GM12873 (cell line): ENCODE data around the gene ZNRF2.

ENCODE experiments used
- TF ChIP-seq, protein P1 (sequence below): IDR thresholded peaks from 2 replicates; pipeline ENCODE4 v1.5.1; 2012; ENCODE audit warnings: low read depth, mild to moderate bottlenecking, moderate library complexity, low read length, control low read depth; ENCODE audit not compliant: insufficient read depth; ENCODE audit errors: missing control alignments

ZNRF2 gene

DNA sequence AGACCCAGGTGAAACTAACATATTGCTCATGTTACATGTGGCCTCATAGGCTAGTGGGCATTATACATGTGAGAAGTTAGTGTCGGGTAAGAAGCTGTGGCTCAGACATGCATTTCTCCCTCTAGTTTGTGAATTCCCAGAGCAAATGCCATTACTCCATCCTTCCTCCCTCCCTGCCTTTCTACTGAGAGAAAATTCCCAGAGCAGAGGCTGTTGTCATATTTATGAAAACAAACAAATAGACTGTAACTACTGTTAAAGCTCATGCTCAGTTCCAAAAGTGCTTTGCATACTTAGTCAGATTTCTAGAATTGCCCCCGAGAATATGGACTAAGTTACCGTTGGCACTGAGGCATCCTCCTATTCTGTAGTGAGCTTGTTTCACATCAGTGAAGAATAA is 29.0 kb downstream of the ZNRF2 start:
- TF ChIP-seq, protein P1, sequence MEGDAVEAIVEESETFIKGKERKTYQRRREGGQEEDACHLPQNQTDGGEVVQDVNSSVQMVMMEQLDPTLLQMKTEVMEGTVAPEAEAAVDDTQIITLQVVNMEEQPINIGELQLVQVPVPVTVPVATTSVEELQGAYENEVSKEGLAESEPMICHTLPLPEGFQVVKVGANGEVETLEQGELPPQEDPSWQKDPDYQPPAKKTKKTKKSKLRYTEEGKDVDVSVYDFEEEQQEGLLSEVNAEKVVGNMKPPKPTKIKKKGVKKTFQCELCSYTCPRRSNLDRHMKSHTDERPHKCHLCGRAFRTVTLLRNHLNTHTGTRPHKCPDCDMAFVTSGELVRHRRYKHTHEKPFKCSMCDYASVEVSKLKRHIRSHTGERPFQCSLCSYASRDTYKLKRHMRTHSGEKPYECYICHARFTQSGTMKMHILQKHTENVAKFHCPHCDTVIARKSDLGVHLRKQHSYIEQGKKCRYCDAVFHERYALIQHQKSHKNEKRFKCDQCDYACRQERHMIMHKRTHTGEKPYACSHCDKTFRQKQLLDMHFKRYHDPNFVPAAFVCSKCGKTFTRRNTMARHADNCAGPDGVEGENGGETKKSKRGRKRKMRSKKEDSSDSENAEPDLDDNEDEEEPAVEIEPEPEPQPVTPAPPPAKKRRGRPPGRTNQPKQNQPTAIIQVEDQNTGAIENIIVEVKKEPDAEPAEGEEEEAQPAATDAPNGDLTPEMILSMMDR, result no peak

DNA sequence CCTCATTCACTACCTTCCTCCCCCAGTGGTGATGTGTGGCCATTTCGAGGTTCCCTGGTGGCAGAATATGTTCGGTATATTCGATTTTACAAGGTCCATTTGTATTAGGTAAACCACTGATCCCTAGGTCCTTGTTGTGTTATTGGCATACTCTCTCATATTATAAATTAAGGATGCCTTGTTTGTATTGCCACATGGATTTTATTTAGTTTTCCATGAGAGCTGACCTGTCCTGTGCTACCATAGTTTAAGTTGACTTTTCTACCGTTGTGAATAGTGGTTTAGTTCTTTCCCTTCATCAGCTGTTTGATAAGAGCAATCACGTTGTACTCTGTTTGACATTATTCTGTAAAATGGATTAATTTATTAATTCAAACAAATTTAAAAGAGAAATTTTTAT is 29.4 kb downstream of the ZNRF2 start:
- TF ChIP-seq, protein P1, result no peak

DNA sequence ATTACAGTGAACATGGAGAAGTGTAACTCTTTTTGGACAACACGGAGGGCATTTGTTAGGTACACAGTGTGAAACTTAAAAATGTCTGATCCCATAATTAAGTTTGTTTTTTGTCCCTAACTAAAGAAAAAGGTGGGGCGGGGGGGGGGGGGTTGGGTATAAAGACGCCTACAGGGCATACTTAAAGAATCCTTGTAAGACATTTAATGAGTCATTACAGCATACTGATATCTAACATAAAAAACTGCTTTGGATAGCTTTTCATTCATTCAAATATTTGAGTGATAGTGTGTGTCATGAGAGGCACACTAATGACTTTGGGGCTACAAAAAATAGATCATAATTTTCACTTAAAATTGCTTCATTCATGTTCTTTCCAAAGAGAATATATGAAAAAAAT is 31.2 kb downstream of the ZNRF2 start:
- TF ChIP-seq, protein P1, result no peak

DNA sequence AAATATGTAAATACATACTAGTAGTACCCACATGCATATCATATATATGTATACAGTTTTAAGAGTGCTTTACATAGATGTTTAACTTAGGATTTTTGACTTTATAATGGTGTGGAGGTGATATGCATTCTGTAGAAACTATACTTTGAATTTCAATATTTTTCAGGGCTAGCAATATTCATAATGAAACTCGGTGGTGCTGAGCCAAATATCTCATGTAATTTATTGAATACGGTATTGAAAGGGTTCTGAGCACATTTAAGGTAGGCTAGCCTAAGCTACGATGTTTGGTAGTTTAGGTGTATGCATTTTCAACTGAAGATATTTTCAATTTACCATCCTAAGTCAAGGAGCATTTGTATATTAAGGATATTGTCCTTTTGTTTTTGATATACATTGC is 36.0 kb downstream of the ZNRF2 start:
- TF ChIP-seq, protein P1, result no peak

DNA sequence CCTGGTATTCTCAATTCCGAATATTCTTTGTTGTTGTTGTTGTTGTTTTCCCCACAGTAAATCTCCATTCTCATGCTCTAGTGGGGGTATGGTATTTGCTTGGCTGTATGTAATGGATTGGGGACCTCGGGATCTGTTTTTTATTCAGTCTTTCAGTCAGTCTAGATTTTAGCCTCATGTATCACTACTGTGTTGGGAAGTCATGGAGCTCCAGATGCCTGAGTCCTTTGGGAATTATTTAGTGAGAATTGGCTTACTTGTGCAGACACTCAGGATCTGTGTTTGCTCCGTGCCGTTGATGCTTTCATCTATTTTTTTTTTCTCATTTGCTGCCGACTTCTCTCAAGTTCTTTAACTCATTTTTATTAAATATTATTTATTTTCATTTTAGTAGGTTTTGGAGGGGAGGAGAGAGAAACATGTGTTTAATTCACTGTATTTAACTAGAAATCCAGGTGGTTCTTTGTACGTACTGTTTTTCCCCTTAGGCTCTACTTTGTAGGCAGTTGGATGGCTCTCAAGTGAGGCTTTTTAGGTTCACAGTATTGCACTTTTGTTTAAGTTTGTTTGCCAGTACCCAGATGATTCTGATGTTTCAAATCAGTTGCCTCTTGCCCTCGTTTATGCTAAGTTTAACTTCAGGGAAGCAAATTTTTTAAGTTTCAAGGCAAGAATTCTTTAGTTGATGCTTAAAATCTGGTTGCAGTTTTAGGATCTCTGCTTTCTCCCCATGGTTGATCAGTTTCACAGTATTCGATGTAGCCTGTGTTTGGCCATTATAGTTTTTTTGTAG is 36.9 kb downstream of the ZNRF2 start:
- TF ChIP-seq, protein P1, result no peak

DNA sequence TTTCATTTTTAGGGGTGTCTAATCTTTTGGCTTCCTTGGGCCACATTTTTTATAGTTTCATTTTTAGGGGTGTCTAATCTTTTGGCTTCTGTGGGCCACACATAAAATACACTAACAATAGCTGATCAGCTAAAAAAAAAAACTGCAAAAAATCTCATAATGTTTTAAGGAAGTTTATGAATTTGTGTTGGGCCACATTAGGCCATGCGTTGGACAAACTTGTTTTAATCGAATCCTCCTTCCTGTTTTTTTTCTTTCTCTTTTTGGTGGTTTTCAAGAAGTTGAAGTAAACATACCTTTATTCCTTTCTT is 37.4 kb downstream of the ZNRF2 start:
- TF ChIP-seq, protein P1, result no peak

DNA sequence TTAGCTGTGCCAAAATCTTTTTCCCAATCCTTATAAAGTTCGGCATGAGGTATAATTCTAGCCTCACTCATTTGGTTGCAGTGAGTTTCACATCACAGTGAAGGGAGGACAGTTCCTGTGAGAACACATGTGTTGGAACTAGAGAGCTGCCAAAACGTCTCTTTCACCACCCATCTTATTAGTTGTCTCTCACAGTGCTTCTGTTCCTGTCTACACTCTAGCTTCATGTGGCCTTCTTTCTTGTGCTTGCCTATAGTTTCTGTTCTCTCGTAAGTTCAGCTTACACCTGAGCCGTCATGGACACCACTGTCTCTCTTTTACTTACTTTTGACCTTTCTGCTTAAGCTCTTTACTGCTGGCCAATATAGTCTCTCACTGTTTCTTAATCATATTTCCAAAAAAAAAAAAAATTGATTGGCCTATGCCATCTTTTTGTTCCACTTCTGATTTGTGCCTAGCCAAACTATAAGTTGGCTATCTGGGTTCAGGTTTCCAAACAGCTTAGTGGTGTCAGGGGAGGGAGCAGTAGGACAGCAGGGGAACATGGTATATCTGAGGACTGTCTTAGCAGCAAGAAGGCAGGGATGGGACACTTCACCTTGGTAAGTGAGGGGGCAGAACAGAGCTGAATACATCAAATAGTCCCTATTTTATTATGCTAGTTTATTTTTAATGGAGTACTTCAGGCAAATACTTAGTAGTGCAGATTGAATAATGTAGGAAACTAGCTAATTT is 38.0 kb downstream of the ZNRF2 start:
- TF ChIP-seq, protein P1, result no peak
